Mucosa of descending colon (tissue), 3 donors: ENCODE measurements around the gene CCDC51. TPM values are rescaled to one million over a fixed set of nuclear protein-coding genes. Genes with fewer than 3 reads are reported as not detected.

Experiments used
- ATAC-seq: fragments of 200-7000 bp; cut with Tn5 transposase; one replicate; pipeline ENCODE4 v1.9.1; 2020; ENCODE audit warnings: mild to moderate bottlenecking, moderate library complexity
- DNase-seq, 3 donors: peaks; one replicate each; pipeline ENCODE4 v3.0.0-alpha.2; 2020
- H3K36me3 ChIP-seq: fragments of 200-600 bp; one replicate; pipeline ENCODE4 v1.8.0; 2021; ENCODE audit warnings: low read depth, mild to moderate bottlenecking
- H3K4me1 ChIP-seq: fragments of 200-600 bp; one replicate; pipeline ENCODE4 v1.8.0; 2021; ENCODE audit warnings: low read depth, mild to moderate bottlenecking
- H3K4me3 ChIP-seq: fragments of 200-600 bp; one replicate; pipeline ENCODE4 v1.8.0; 2021; ENCODE audit warnings: mild to moderate bottlenecking
- H3K9me3 ChIP-seq: fragments of 200-600 bp; one replicate; pipeline ENCODE4 v1.8.0; 2021; ENCODE audit warnings: mild to moderate bottlenecking
- CTCF ChIP-seq: fragments of 200-600 bp; IDR thresholded peaks from one replicate; pipeline ENCODE4 v1.8.0; 2022; ENCODE audit warnings: antibody characterized with exemption, mild to moderate bottlenecking
- intact Hi-C, 2 donors: fragments of 100-400 bp; cut with DNase I in 1 of 2; cut with micrococcal nuclease in 1 of 2; formaldehyde crosslinking; loops; one replicate each; pipeline versions ENCODE4 v1.11.0 to v1.11.1; 2022; cut with DNase I, micrococcal nuclease
- total RNA-seq, 3 donors: library from RNA; stranded (reverse); fragmentation: NEBNext Ultra II Directional in 2 of 3; extraction: Animal tissue kit (Norgen Biotek cat#: 25700) in 2 of 3; gene quantifications; one replicate each; pipeline versions ENCODE4 v1.2.1 to v1.2.4, GENCODE V29; 2021 to 2023
- donor health status: DM: no; HTN: no; CAD: no; lungs with moderate emphysema.
- donor health status: DM: no; HTN: no; CAD: no.
- donor health status: DM: no; HTN: yes; CAD: no.

CCDC51 gene
- total RNA-seq, 3 donors from 2014 or later, result 13.0 to 15.3 (median 14.8) TPM

GRCh38 chr3:48397767-48398681, 41.9 kb downstream of the CCDC51 start:
- H3K36me3 ChIP-seq, result no peaks in the 10 kb centered on the region
- intact Hi-C loops, result no loop called here
- no peak for ATAC-seq

GRCh38 chr3:48395714-48396113, 44.2 kb downstream of the CCDC51 start:
- intact Hi-C loops, result no loop called here
- no peak for TF ChIP-seq CTCF
- Histone ChIP-seq H3K4me1 (no peaks in the 10 kb centered on the region), H3K9me3 (no peaks in the 10 kb centered on the region), H3K4me3 (no peak overlapping the region), H3K36me3 (no peaks in the 10 kb centered on the region)
- DNase-seq (no peak), ATAC-seq (no peak)

More at GRCh38 chr3:48397767-48398681, 41.9 kb downstream of the CCDC51 start:
- no peaks in the 10 kb centered on the region for H3K4me1 ChIP-seq
- H3K4me3 ChIP-seq, result no peak overlapping the region
- no peak for TF ChIP-seq CTCF
- peak in 1 of 3 donors; percentile 17 for DNase-seq
- H3K9me3 ChIP-seq, result no peaks in the 10 kb centered on the region

GRCh38 chr3:48394391-48394790, 45.5 kb downstream of the CCDC51 start:
- no peak overlapping the region for H3K4me3 ChIP-seq
- no peaks in the 10 kb centered on the region for H3K36me3 ChIP-seq
- no peaks in the 10 kb centered on the region for H3K4me1 ChIP-seq
- DNase-seq (no peak), ATAC-seq (no peak)
- H3K9me3 ChIP-seq, result no peaks in the 10 kb centered on the region
- intact Hi-C loops, result no loop called here
- TF ChIP-seq CTCF, result no peak

GRCh38 chr3:48388966-48389365, 51.0 kb downstream of the CCDC51 start:
- intact Hi-C loops, result no loop called here
- no peak for TF ChIP-seq CTCF
- Histone ChIP-seq H3K4me3 (no peak overlapping the region), H3K4me1 (no peaks in the 10 kb centered on the region), H3K36me3 (no peaks in the 10 kb centered on the region), H3K9me3 (no peaks in the 10 kb centered on the region)
- ATAC-seq (no peak), DNase-seq (no peak)

- DNase-seq (no peak), ATAC-seq (no peak)
- H3K4me3 ChIP-seq, result no peak overlapping the region
- H3K4me1 ChIP-seq, result no peaks in the 10 kb centered on the region
- H3K36me3 ChIP-seq, result no peaks in the 10 kb centered on the region
- H3K9me3 ChIP-seq, result no peaks in the 10 kb centered on the region
- no peak for TF ChIP-seq CTCF
- intact Hi-C loops, result no loop called here
These were observed 52.3 kb downstream of the CCDC51 start for GRCh38 chr3:48387634-48388033.

Other genes starting within 250 kb of the CCDC51 start
- not detected for gene CAMP, start 216.6 kb downstream of the CCDC51 start, total RNA-seq
- gene ZNF589, start 199.0 kb downstream of the CCDC51 start, total RNA-seq, result 10 to 100 TPM in 2 of 3 donors, 1 to 10 TPM in 1; 5.9 to 18.6 (median 12.5) TPM
- 10 to 100 TPM; 23.5 to 29.9 (median 25.9) TPM for gene NME6, start 138.8 kb downstream of the CCDC51 start, total RNA-seq
- not detected for gene SPINK8, start 106.5 kb downstream of the CCDC51 start, total RNA-seq
- not detected for gene FBXW12, start 67.9 kb downstream of the CCDC51 start, total RNA-seq
- 100 to 1,000 TPM in 2 of 3 donors, 10 to 100 TPM in 1; 98.1 to 136 (median 127) TPM for gene PLXNB1, start 10.0 kb downstream of the CCDC51 start, total RNA-seq
- gene TMA7, start 138 bp upstream of the CCDC51 start, total RNA-seq, result 100 to 1,000 TPM; 130 to 193 (median 153) TPM
- gene ATRIP, start 6.6 kb upstream of the CCDC51 start, total RNA-seq, result 1 to 10 TPM; 4.5 to 7.2 (median 6.2) TPM
- 100 to 1,000 TPM; 106 to 120 (median 115) TPM for gene SHISA5, start 64.1 kb upstream of the CCDC51 start, total RNA-seq
- 10 to 100 TPM in 2 of 3 donors, 1 to 10 TPM in 1; 4.4 to 14.2 (median 10.8) TPM for gene PFKFB4, start 116.7 kb upstream of the CCDC51 start, total RNA-seq
- under 1 TPM in 1 of 3 donors, not detected in 2; 0.19 TPM for gene UCN2, start 123.7 kb upstream of the CCDC51 start, total RNA-seq
- 1 to 10 TPM; 2.8 to 6.8 (median 3.9) TPM for gene COL7A1, start 155.2 kb upstream of the CCDC51 start, total RNA-seq
- gene UQCRC1, start 169.5 kb upstream of the CCDC51 start, total RNA-seq, result 100 to 1,000 TPM; 384 to 562 (median 554) TPM
- 1 to 10 TPM in 1 of 3 donors, under 1 TPM in 1, not detected in 1; 0.65 to 1.1 TPM for gene TMEM89, start 181.7 kb upstream of the CCDC51 start, total RNA-seq
- gene SLC26A6, start 195.3 kb upstream of the CCDC51 start, total RNA-seq, result 100 to 1,000 TPM in 2 of 3 donors, 10 to 100 TPM in 1; 78.6 to 161 (median 104) TPM
- 1 to 10 TPM; 1.1 to 2.7 (median 2.3) TPM for gene CELSR3, start 222.8 kb upstream of the CCDC51 start, total RNA-seq
- 10 to 100 TPM; 21.7 to 27.3 (median 23.7) TPM for gene NCKIPSD, start 245.8 kb upstream of the CCDC51 start, total RNA-seq